ENCODE measurements around the gene SPG11.

DNA sequence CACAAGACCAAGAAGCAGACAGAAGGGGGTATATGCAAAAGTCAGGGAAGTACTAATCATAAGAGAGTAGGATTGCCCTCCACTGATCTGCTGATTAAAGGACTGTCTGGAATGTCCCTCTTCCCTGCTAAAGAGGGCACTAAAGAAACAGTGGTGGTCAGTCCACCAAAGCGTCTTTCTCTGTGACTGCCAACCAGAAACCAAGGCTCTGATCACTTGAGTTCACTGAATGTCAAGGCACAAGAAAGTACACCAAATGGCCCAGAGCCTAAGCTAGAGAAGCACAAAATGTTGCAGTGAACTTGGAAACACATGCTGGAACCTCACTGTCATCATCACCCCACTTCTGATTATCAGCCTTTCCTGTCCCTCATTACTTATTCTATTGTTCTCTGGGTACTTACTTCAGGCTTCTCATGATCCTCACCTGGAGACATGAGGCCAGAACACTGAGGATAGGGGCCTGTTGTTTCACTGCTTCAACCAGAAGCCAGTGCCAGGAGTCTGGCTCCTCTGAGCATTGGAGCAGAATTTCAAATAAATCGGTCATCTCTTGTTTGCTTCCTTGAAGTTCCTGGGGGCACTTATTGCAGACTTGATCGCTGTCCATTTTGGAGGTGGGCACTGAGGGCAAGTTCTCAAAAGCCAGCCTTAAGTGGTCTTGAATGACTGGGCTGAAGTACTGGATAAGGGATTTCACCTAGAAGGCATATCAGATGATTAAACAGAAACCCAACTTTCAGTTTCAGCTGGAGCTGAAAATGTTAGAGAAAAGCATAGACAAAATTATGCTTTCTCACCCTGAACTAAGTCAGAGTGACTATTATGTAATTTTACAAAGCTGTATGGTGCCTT is 67.6 kb downstream of the SPG11 start:
- TF ChIP-seq, protein P1, sequence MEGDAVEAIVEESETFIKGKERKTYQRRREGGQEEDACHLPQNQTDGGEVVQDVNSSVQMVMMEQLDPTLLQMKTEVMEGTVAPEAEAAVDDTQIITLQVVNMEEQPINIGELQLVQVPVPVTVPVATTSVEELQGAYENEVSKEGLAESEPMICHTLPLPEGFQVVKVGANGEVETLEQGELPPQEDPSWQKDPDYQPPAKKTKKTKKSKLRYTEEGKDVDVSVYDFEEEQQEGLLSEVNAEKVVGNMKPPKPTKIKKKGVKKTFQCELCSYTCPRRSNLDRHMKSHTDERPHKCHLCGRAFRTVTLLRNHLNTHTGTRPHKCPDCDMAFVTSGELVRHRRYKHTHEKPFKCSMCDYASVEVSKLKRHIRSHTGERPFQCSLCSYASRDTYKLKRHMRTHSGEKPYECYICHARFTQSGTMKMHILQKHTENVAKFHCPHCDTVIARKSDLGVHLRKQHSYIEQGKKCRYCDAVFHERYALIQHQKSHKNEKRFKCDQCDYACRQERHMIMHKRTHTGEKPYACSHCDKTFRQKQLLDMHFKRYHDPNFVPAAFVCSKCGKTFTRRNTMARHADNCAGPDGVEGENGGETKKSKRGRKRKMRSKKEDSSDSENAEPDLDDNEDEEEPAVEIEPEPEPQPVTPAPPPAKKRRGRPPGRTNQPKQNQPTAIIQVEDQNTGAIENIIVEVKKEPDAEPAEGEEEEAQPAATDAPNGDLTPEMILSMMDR (IDR thresholded peaks at IDR 0.05; ENCODE audit: borderline replicate concordance, extremely low read depth, low read length, poor library complexity, severe bottlenecking) = no peak
- TF ChIP-seq EZH2 (IDR thresholded peaks at IDR 0.05; ENCODE audit: borderline replicate concordance, low read depth, low read length, severe bottlenecking) = no peak
